ENCODE data around the gene TOMM5.

GRCh38 chr9:37542488-37542887 lies 49.9 kb downstream of the TOMM5 start:
- TF ChIP-seq EZH2phosphoT487 (IDR thresholded peaks at IDR 0.05; ENCODE audit: insufficient read depth, low read depth) = no peak
- no peak for TF ChIP-seq EZH2 (IDR thresholded peaks at IDR 0.05; ENCODE audit: insufficient read depth, poor library complexity, severe bottlenecking)
